HuH-7.5 (cell line): ENCODE measurements around the gene NLGN2.

Source experiments
- DNase-seq: peaks from one replicate; pipeline ENCODE4 v3.0.0; 2011; ENCODE audit warnings: low spot score

Gene NLGN2

GRCh38 chr17:7392696-7393612 is 14.7 kb upstream of the NLGN2 start:
- no peak for DNase-seq

GRCh38 chr17:7393613-7394451 is 13.8 kb upstream of the NLGN2 start:
- DNase-seq, result no peak

GRCh38 chr17:7394452-7395191 is 13.0 kb upstream of the NLGN2 start, which contains the start of gene PLSCR3:
Gene PLSCR3, minus strand, starts transcription at chr17:7394525. Its CDS starts 415 bp downstream, at chr17:7394110.
- peak; percentile 87 for DNase-seq

GRCh38 chr17:7396147-7396546 is 11.5 kb upstream of the NLGN2 start:
- no peak for DNase-seq

- no peak for DNase-seq
Measured at GRCh38 chr17:7398612-7399011, 9.0 kb upstream of the NLGN2 start.

GRCh38 chr17:7403043-7403726 is 4.5 kb upstream of the NLGN2 start:
- DNase-seq, result no peak

- peak; percentile 75 for DNase-seq
Measured at GRCh38 chr17:7403727-7403976, 4.0 kb upstream of the NLGN2 start.

GRCh38 chr17:7403977-7404736 is 3.5 kb upstream of the NLGN2 start, which contains the start of gene TMEM256:
Gene TMEM256, minus strand, starts transcription at chr17:7404097. Its CDS starts 13 bp downstream, at chr17:7404084.
- peak; percentile 96 for DNase-seq

- peak; percentile 66 for DNase-seq
Measured at GRCh38 chr17:7404737-7405349, 2.8 kb upstream of the NLGN2 start.

- DNase-seq, result no peak
Measured at GRCh38 chr17:7405350-7406234, 2.1 kb upstream of the NLGN2 start.

GRCh38 chr17:7406235-7406825 is 1.3 kb upstream of the NLGN2 start:
- no peak for DNase-seq

- no peak for DNase-seq
Measured at GRCh38 chr17:7407082-7407481, 563 bp upstream of the NLGN2 start.

- DNase-seq, result no peak
Measured at GRCh38 chr17:7408252-7408727, 645 bp downstream of the NLGN2 start.

- DNase-seq, result no peak
Measured at GRCh38 chr17:7408863-7409262, 1.2 kb downstream of the NLGN2 start.

GRCh38 chr17:7409716-7410115 is 2.1 kb downstream of the NLGN2 start:
- DNase-seq, result no peak

GRCh38 chr17:7410634-7411426 is 3.2 kb downstream of the NLGN2 start:
- no peak for DNase-seq

GRCh38 chr17:7411427-7411750 is 3.7 kb downstream of the NLGN2 start:
- no peak for DNase-seq

- no peak for DNase-seq
Measured at GRCh38 chr17:7413346-7413985, 5.8 kb downstream of the NLGN2 start.
